HL-60/S4 treated with phorbol 12-myristate 13-acetate at 8.2 ng/mL for 4 days and 3 days (cell line): Measurements from ENCODE around the gene RCBTB1.

ENCODE experiments used
- in situ Hi-C: fragments of 300-500 bp; cut with MboI; formaldehyde crosslinking; loops from 2 replicates; pipeline ENCODE4 v1.15.0; 2022; ENCODE audit warnings: low sequenced_read_pairs

The RCBTB1 gene

GRCh38 chr13:49585220-49586157 is at the start of gene RCBTB1:
Gene RCBTB1, minus strand, starts transcription at chr13:49585558. Its CDS starts 18,279 bp downstream, at chr13:49567279.
- in situ Hi-C loops, result no loop called here

GRCh38 chr13:49633710-49634109 is 48.4 kb upstream of the RCBTB1 start:
- in situ Hi-C loops, result no loop called here

- in situ Hi-C loops, result no loop called here
These were observed 46.8 kb upstream of the RCBTB1 start for GRCh38 chr13:49632156-49632555.

GRCh38 chr13:49630580-49630979 is 45.2 kb upstream of the RCBTB1 start:
- in situ Hi-C loops, result no loop called here

- in situ Hi-C loops, result no loop called here
These were observed 44.6 kb upstream of the RCBTB1 start for GRCh38 chr13:49629947-49630346.

GRCh38 chr13:49629196-49629938 is 44.0 kb upstream of the RCBTB1 start:
- in situ Hi-C loops, result no loop called here

- in situ Hi-C loops, result no loop called here
These were observed 42.7 kb upstream of the RCBTB1 start, which contains the start of gene ARL11 for GRCh38 chr13:49627831-49628652. Gene ARL11, plus strand, starts transcription at chr13:49628507. Its CDS starts 1,941 bp downstream, at chr13:49630448.

- in situ Hi-C loops, result no loop called here
These were observed 40.2 kb upstream of the RCBTB1 start for GRCh38 chr13:49625392-49626079.

- in situ Hi-C loops, result loop anchor here (25.0 kb wide), 1 partner anchor 337 kb away; no protein-coding TSS in a partner anchor
These were observed 38.9 kb upstream of the RCBTB1 start for GRCh38 chr13:49624229-49624628.

GRCh38 chr13:49622174-49622946 is 37.0 kb upstream of the RCBTB1 start:
- in situ Hi-C loops, result loop anchor here (25.0 kb wide), 1 partner anchor 335 kb away; no protein-coding TSS in a partner anchor

GRCh38 chr13:49620170-49620621 is 34.8 kb upstream of the RCBTB1 start:
- in situ Hi-C loops, result loop anchor here (25.0 kb wide), 1 partner anchor 333 kb away; no protein-coding TSS in a partner anchor

- in situ Hi-C loops, result loop anchor here (25.0 kb wide), 1 partner anchor 329 kb away; no protein-coding TSS in a partner anchor
These were observed 31.3 kb upstream of the RCBTB1 start for GRCh38 chr13:49616676-49617065.

- in situ Hi-C loops, result loop anchor here (25.0 kb wide), 1 partner anchor 329 kb away; no protein-coding TSS in a partner anchor
These were observed 30.7 kb upstream of the RCBTB1 start for GRCh38 chr13:49615836-49616675.

GRCh38 chr13:49612042-49612441 is 26.7 kb upstream of the RCBTB1 start:
- in situ Hi-C loops, result loop anchor here (25.0 kb wide), 1 partner anchor 325 kb away; no protein-coding TSS in a partner anchor

GRCh38 chr13:49610176-49610575 is 24.8 kb upstream of the RCBTB1 start:
- in situ Hi-C loops, result loop anchor here (25.0 kb wide), 1 partner anchor 323 kb away; no protein-coding TSS in a partner anchor

- in situ Hi-C loops, result loop anchor here (25.0 kb wide), 1 partner anchor 321 kb away; no protein-coding TSS in a partner anchor
These were observed 23.4 kb upstream of the RCBTB1 start for GRCh38 chr13:49608651-49609331.

GRCh38 chr13:49607761-49608160 is 22.4 kb upstream of the RCBTB1 start:
- in situ Hi-C loops, result loop anchor here (25.0 kb wide), 1 partner anchor 320 kb away; no protein-coding TSS in a partner anchor
